K562 (cell line): ENCODE results near the gene UPF2. TPM values are rescaled to one million over a fixed set of nuclear protein-coding genes. Genes with fewer than 3 reads are reported as not detected.

ENCODE experiments used
- CCAR2 ChIP-seq: fragments of 200-400 bp; formaldehyde crosslinking; IDR thresholded peaks from 2 replicates; pipeline ENCODE4 v1.6.1; 2017; ENCODE audit warnings: mild to moderate bottlenecking, low read depth, low read length
- DDX20 ChIP-seq: fragments of 450-650 bp; IDR thresholded peaks from 2 replicates; pipeline ENCODE4 v1.6.1; 2016; ENCODE audit warnings: missing genetic modification characterization, low read depth, mild to moderate bottlenecking, missing compliant biosample characterization, moderate library complexity
- ETS1 ChIP-seq: conservative IDR thresholded peaks from 2 replicates; pipeline ENCODE4 v1.6.1; 2011; ENCODE audit warnings: low read depth, mild to moderate bottlenecking, low read length; ENCODE audit not compliant: control insufficient read depth
- ETS2 ChIP-seq: IDR thresholded peaks from 2 replicates; pipeline ENCODE4 v1.6.1; 2016; ENCODE audit warnings: borderline replicate concordance, missing genetic modification characterization, mild to moderate bottlenecking, moderate library complexity, missing compliant biosample characterization; ENCODE audit not compliant: poor library complexity, severe bottlenecking
- ETV6 ChIP-seq, 3 experiments: fragments of 150-350 bp in 1 of 3; sonication (generic) in 1 of 3; formaldehyde crosslinking in 1 of 3; IDR thresholded peaks; 2 replicates each; pipeline versions ENCODE4 v1.6.1 to v1.8.0; 2014 to 2022; ENCODE audit warnings: borderline replicate concordance in 2 of 3, low read depth in 2 of 3, antibody characterized with exemption in 1 of 3, low read length in 1 of 3, mild to moderate bottlenecking in 1 of 3, missing genetic modification reagents in 1 of 3
- FOXK1 ChIP-seq: sonication (generic); formaldehyde crosslinking; IDR thresholded peaks from 2 replicates; pipeline ENCODE4 v1.8.0; 2022; ENCODE audit warnings: missing genetic modification reagents, mild to moderate bottlenecking, borderline replicate concordance
- HMG20B ChIP-seq: fragments of 250-450 bp; sonication (Bioruptor Pico); IDR thresholded peaks from 2 replicates; pipeline ENCODE4 v1.5.0; 2021; ENCODE audit warnings: mild to moderate bottlenecking
- HSF4 ChIP-seq: fragments of 250-450 bp; sonication (Bioruptor Pico); IDR thresholded peaks from 2 replicates; pipeline ENCODE4 v2.1.2; 2022; ENCODE audit warnings: mild to moderate bottlenecking, moderate library complexity, borderline replicate concordance
- KAT2B ChIP-seq: IDR thresholded peaks from one replicate; pipeline ENCODE4 v1.6.1; 2012; ENCODE audit warnings: low read depth, mild to moderate bottlenecking, control low read depth, inconsistent platforms, low read length, moderate library complexity
- MECOM ChIP-seq: fragments of 250-450 bp; sonication (Bioruptor Pico); IDR thresholded peaks from 2 replicates; pipeline ENCODE4 v1.8.0; 2022; ENCODE audit warnings: inconsistent platforms
- MIER1 ChIP-seq: fragments of 450-650 bp; IDR thresholded peaks from 2 replicates; pipeline ENCODE4 v1.6.1; 2016; ENCODE audit warnings: antibody characterized with exemption, mild to moderate bottlenecking, low read depth
- NRF1 ChIP-seq, 2 experiments: fragments of 450-650 bp; IDR thresholded peaks in 1 of 2; conservative IDR thresholded peaks in 1 of 2; 2 replicates each; pipeline ENCODE4 v1.6.1; 2014; ENCODE audit warnings: mild to moderate bottlenecking in 2 of 2
- RBFOX2 ChIP-seq: fragments of 200-400 bp; formaldehyde crosslinking; IDR thresholded peaks from 2 replicates; pipeline ENCODE4 v1.6.1; 2017; ENCODE audit warnings: low read depth, mild to moderate bottlenecking, low read length, moderate library complexity
- RUNX1 ChIP-seq: sonication (generic); IDR thresholded peaks from 2 replicates; pipeline ENCODE4 v1.6.1; 2016; ENCODE audit warnings: antibody characterized with exemption, low read depth
- SMARCA5 ChIP-seq: fragments of 450-650 bp; IDR thresholded peaks from 2 replicates; pipeline ENCODE4 v1.6.1; 2016
- SNRNP70 ChIP-seq: fragments of 200-400 bp; formaldehyde crosslinking; optimal IDR thresholded peaks from 2 replicates; pipeline ENCODE3; 2017; ENCODE audit warnings: low read depth, low read length
- SRF ChIP-seq, 2 experiments: fragments of 250-450, 450-650 bp in 1 of 2; sonication (Bioruptor Pico) in 1 of 2; sonication (generic) in 1 of 2; formaldehyde crosslinking; IDR thresholded peaks; 2 replicates each; pipeline versions ENCODE4 v1.5.0 to v1.5.1; 2020 to 2022; ENCODE audit warnings: mild to moderate bottlenecking in 1 of 2, missing genetic modification reagents in 1 of 2
- ZFP30 ChIP-seq: fragments of 250-450 bp; sonication (Bioruptor Pico); IDR thresholded peaks from 2 replicates; pipeline ENCODE4 v1.8.0; 2022; ENCODE audit warnings: moderate library complexity, mild to moderate bottlenecking, inconsistent platforms, borderline replicate concordance
- ZNF124 ChIP-seq: sonication (generic); formaldehyde crosslinking; IDR thresholded peaks from 2 replicates; pipeline ENCODE4 v1.8.1; 2022; ENCODE audit warnings: missing genetic modification reagents
- ZNF436 ChIP-seq: fragments of 250-450, 450-650 bp; sonication (Bioruptor Pico); formaldehyde crosslinking; IDR thresholded peaks from 2 replicates; pipeline ENCODE4 v1.7.0; 2020; ENCODE audit warnings: mild to moderate bottlenecking
- ZNF668 ChIP-seq: fragments of 250-450 bp; sonication (Bioruptor Pico); IDR thresholded peaks from 2 replicates; pipeline ENCODE4 v1.8.0; 2022; ENCODE audit warnings: mild to moderate bottlenecking, inconsistent platforms
- polyA plus RNA-seq, 8 experiments: library from polyadenylated mRNA; depleted of rRNA in 4 of 8; stranded (reverse) in 5 of 8; unstranded in 3 of 8; fragments of >200 nt; fragmentation: Nextera tagmentation in 2 of 8; fragmentation: Illumina TruSeq in 1 of 8; extraction: Ambion mirVana in 2 of 8; extraction: Trizol in 1 of 8; gene quantifications; 2 replicates each; pipeline versions ENCODE4 v1.2.1 to v1.2.3, GENCODE V29; 2011 to 2014; ENCODE audit warnings: inconsistent platforms in 1 of 8, missing spikeins in 1 of 8
- total RNA-seq, 7 experiments: library from RNA; depleted of rRNA in 6 of 7; stranded (reverse); fragments of >200 nt in 6 of 7; fragmentation: Illumina TruSeq in 2 of 7; extraction: Trizol in 2 of 7; gene quantifications; 2 replicates each; pipeline versions ENCODE4 v1.2.1 to v1.2.3, GENCODE V29; 2011 to 2021; ENCODE audit warnings: low replicate concordance in 1 of 7
- TF ChIP-seq, protein P1 (sequence below): fragments of 450-650 bp; formaldehyde crosslinking; IDR thresholded peaks from 2 replicates; pipeline ENCODE4 v1.4.0; 2020; ENCODE audit warnings: mild to moderate bottlenecking, moderate library complexity
- TF ChIP-seq, protein P2 (sequence below): sonication (generic); formaldehyde crosslinking; IDR thresholded peaks from 2 replicates; pipeline ENCODE4 v1.8.0; 2022; ENCODE audit warnings: missing genetic modification reagents, mild to moderate bottlenecking, borderline replicate concordance

Gene UPF2
- total and polyA plus RNA-seq, 9 of the 15 experiments (the other 6 are each of a cell fraction or from before 2014, with no cell fraction given), result 13.9 to 37.7 (median 23.7) TPM

GRCh38 chr10:11901833-11902475 lies 140.7 kb downstream of the UPF2 start (continued):
- TF ChIP-seq ZNF124 (CRISPR knock-in tag) (no peak), DDX20 (tag) (no peak), SRF (CRISPR knock-in tag; IDR thresholded peaks at IDR 0.05) (no peak), ETS2 (no peak), HMG20B (CRISPR knock-in tag) (no peak), ZNF436 (CRISPR knock-in tag) (no peak), HSF4 (CRISPR knock-in tag) (no peak), KAT2B (no peak), RUNX1 (no peak), FOXK1 (no peak; the same call in 1 of the 2 replicates), NRF1 (conservative IDR thresholded peaks at IDR 0.05 in 1 of 2, IDR thresholded peaks at IDR 0.05 in 1 of 2) (peak; percentile 92 to 93), SMARCA5 (no peak), ZNF668 (CRISPR knock-in tag) (no peak), ETV6 (IDR thresholded peaks at IDR 0.05; ENCODE audit: borderline replicate concordance in 1 of 2, low read depth in 2 of 2, low read length in 1 of 2) (no peak), ETV6 (CRISPR knock-in tag; IDR thresholded peaks at IDR 0.05; ENCODE audit: borderline replicate concordance) (no peak), SNRNP70 (no peak), ETS1 (no peak), ZFP30 (CRISPR knock-in tag) (no peak), RBFOX2 (peak; percentile 54; the same call in 1 of the 2 replicates), MECOM (CRISPR knock-in tag) (no peak), CCAR2 (no peak), MIER1 (no peak)
- TF ChIP-seq, protein P1, sequence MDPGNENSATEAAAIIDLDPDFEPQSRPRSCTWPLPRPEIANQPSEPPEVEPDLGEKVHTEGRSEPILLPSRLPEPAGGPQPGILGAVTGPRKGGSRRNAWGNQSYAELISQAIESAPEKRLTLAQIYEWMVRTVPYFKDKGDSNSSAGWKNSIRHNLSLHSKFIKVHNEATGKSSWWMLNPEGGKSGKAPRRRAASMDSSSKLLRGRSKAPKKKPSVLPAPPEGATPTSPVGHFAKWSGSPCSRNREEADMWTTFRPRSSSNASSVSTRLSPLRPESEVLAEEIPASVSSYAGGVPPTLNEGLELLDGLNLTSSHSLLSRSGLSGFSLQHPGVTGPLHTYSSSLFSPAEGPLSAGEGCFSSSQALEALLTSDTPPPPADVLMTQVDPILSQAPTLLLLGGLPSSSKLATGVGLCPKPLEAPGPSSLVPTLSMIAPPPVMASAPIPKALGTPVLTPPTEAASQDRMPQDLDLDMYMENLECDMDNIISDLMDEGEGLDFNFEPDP (CRISPR knock-in tag), result no peak
- TF ChIP-seq, protein P2, sequence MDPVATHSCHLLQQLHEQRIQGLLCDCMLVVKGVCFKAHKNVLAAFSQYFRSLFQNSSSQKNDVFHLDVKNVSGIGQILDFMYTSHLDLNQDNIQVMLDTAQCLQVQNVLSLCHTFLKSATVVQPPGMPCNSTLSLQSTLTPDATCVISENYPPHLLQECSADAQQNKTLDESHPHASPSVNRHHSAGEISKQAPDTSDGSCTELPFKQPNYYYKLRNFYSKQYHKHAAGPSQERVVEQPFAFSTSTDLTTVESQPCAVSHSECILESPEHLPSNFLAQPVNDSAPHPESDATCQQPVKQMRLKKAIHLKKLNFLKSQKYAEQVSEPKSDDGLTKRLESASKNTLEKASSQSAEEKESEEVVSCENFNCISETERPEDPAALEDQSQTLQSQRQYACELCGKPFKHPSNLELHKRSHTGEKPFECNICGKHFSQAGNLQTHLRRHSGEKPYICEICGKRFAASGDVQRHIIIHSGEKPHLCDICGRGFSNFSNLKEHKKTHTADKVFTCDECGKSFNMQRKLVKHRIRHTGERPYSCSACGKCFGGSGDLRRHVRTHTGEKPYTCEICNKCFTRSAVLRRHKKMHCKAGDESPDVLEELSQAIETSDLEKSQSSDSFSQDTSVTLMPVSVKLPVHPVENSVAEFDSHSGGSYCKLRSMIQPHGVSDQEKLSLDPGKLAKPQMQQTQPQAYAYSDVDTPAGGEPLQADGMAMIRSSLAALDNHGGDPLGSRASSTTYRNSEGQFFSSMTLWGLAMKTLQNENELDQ (CRISPR knock-in tag), result no peak
